DMS153 treated with DMSO at 0.1 percent for 48 hours (cell line): ENCODE results near the gene PLEKHA5.
"Not testable (repeated sequence)": the region's sequence is repeated elsewhere in the genome, so short reads cannot be mapped to it uniquely, and the experiment has no call there.

Source experiments
- DNase-seq: peaks from one replicate; lab custom pipeline; 2025; ENCODE audit not compliant: unreplicated experiment; lab: John Stamatoyannopoulos, UW

The PLEKHA5 gene

DNA sequence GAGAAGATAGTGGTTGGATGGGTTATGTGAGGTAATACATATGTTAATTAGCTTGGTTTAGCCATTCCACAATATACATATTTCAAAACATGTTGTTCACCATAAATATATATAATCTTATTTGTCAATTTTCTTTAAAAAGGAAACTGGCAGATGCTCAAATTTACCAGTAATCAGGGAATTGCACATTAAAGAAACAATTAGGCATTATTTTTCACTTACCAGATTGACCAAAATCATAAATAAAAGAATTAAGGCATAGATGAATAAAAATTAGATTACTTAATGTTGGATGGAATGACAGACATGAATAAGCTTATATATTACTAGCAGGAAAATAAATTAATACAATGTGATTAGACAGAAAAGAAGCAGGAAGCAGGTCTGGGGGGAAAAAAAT lies 147.2 kb downstream of the PLEKHA5 start:
- DNase-seq = no peak

DNA sequence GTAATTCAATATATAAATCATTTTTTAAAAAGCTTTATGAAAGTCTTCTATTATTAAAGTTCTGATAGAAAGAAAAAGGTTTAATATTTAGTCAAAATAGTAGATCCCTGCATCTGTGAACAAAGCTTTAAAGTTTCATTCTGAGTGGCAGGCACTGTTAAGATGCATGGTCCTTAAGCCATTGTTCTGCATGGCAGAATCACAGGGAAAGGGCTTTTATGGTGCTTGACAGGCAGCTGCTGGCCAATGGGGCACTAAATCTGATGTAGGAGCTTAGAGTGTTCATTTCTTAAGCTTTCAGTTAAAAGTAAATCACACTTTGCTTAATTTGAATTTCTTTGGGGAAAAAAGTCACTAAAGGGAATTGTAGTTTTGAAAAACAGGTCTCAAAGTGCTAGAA lies 148.2 kb downstream of the PLEKHA5 start:
- DNase-seq = no peak

DNA sequence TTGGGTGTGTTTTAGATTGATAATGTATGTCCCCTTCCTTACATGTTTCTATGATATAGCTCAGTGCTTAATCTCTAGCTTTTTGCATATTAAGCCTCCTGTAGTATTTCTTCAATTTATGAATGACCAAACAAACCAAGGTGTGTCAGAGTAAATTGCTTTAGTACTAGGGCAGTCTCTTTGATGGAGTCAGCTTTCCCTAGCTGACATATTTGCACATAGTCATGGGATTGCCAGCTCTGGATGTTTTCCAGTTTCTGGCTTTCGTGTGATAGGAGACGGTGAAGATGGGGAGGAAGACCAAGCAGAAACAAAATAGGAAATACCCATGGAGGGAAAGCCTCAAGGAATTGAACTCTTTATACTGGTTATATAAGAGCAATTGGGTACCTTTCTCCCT lies 148.9 kb downstream of the PLEKHA5 start:
- DNase-seq = no peak

DNA sequence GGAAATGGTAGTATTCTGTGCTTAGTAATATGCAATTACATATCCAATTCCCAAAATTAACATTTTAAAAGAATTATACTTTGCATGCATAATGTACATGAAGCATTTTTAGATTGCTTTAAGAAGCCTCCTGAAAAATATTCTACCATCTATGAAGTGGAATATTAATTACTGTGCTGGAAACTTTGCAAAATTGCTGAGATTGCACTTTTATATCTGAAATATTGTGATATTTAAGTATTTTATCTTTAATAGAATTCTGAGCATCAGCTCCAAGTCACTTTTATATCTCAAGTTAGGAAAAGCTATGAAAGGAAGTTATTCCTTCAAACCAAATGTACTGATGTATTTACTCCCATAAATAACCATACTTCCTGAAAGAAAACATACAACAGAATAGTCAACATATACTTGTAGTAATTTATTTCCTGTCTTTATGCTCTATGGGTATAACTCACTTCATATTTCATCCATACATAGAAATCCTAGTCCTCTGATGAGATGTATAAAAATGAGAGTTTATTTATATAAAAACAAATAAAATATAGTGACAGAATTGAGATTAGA lies 152.7 kb downstream of the PLEKHA5 start:
- no peak for DNase-seq

DNA sequence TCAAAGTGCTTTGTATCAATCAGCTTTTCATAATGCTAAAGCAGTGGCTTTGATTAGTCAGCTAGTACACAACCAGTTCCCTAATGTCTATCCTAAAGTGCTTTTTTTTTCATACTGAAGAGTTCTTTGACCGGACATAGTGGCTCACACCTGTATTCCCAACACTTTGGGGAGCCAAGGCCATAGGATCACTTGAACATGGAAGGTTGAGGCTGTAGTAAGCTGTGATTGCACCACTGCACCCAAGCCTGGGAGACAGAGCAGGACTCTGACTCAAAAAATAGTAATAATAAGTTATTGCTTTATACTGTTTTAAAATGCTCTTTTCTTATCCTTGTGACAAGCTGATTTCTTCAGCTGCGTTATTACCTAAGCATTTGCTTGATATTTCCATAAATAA lies 155.1 kb downstream of the PLEKHA5 start:
- no peak for DNase-seq

DNA sequence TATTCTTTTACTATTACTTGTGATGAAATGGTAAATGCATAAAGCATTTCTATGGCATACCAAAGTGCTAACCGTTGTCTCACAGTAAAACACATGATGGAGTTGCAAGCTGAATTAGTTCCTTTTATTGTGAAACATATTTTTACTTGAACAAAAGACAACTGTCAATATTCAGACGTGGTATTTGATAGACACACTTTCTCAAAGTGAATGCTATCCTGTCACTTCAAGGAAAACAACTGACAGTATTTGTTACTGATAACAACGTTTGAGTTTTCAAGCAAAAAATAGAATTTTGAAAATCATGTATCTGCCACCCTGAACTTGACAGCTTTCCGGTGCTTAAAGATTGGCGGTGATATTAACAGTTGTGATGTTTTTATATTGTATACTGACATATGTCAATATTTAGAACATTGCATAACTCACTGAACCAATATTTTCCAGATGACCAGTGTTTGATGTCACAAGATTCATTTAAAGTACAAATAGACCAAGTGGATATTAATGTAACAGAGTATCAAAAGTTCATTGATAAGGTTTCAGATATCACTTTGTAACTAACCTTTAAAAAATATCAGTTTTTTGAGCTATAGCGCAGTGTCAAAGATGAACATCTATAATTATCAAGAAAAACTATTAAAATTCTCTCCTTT lies 156.4 kb downstream of the PLEKHA5 start:
- no peak for DNase-seq

DNA sequence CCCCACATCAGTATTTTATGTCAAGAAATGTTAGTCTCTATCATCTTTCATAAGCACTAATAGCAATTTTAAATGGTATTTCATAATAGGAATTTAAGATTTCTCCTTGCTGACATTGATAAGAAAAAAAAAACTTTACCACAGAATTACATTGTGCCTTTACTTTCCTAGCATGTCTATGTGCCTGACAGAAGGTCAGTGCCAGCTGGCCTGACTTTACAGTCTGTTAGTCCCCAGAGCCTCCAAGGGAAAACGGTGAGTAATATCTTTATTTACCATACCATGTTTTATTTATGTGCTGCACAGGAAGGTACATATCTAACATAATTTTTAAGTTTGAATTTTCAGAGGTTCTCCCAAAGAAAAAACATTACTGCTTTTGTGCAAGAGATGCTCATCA lies 157.8 kb downstream of the PLEKHA5 start:
- no peak for DNase-seq

DNA sequence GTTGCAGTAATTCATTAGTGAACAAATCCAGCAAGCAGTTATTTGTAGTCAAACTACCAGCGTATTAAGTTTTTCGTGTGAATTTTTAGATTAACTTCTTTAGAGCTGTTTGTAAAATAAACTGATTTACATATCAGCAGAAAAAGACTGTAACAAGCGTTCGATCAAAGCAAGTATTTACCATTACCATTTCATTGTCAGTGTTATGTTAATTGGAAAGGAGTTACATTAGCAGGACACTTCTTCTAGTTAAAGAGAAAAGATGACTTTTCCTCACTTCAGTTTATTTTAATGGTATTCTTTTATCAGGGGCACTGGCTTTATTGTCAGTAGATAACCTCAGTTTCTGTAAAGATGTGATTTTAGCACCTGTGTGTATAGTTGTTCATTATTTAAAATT lies 158.6 kb downstream of the PLEKHA5 start:
- no peak for DNase-seq

DNA sequence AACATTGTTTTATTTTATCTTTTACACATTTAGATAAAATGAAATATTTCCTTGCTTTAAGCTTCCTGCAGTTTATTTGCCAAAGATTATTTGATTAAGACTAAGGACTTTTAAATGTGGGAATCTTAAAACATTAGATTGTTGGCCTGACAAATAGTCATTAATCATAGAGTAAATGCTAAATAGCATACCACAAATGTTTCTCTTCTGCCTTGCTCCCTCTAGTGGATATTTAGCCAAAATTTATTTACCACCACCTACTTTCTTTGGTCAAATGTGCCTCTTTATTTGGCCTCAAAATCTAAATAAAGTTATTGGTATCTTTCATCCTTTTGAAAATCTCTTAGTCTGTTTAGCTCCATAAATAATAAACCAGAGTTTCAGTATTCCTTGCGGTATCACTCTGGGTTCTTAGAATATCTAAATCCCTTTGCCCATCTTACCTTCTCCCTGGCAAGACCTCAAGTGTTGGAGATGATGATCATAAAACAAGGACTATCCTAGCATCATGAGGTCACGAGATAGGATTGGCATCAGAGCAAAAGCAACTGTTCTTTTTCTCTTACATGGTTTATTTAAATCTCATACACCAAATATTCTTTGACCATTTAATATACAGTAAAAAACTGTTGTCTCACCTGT lies 159.2 kb downstream of the PLEKHA5 start:
- peak; percentile 43 for DNase-seq

DNA sequence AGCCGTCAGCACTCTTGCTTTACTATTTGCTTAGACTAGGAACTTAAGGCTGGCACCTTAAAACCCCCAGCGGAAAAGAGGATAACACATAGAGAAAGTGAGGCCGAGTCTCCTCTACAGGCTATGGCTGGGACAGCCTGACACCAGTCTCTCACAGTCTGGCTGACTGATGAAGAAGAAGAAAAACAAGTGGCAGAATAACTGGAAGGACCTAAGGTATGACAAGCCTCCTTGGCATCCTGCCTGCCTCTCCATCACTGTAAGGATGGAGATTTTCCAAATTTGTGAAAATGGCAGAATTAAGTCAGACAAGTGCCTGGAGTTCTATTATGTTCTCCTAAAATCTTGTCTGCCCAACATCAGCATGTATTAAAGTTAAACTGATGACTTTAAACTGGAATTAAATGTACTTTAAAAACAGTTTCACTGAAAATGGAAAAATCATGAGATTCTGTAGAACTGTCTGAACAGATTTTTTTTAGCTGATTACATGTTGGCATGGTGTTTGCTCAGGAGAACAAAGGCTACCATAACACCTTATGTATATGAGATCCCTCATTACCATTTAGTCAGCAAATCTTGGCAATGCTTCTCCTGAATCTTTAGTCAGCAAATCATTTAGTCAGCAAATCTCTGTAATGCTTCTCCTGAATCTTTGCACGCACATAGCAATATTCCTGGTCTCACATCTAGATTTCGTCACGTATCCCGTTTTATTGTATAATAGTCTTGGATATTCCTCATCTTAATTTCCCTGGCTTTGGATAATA lies 169.5 kb downstream of the PLEKHA5 start:
- DNase-seq = no peak

DNA sequence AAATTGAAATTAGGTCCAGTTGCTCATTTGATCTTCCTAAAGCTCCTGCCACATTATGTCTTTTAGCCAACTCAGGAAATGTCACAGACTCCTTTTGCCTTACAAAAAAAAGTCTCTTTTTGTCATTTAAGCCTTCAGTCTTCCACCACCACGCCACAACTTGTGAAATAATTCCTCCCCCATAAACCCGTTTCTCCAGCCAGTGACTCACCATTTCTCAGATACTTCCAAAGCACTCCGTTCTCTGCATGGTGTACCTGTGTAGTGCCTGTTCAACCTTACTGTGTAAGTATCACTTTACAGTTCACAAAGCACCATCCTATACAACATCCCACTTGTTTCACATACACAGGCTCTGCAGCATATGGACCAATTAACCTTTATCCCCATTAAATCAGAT lies 170.2 kb downstream of the PLEKHA5 start:
- no peak for DNase-seq

DNA sequence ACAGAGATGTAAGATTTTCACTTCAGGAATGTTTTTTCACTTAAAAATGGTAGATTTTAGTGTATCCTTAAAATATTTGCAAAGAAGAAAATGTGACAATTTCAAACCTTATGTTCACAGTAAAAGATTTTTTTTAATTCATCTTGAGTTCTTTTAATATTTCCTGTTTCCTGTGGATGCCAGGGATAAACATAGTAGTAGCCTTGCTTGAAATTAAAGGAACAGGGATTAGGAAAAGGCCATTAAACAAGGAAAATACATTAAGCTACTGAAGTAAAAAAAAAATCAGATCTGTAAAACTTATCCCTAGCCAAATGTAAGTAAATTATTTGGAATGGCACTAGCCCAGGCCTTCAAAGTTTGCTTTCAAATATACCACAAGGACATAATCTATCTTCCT lies 171.7 kb downstream of the PLEKHA5 start:
- DNase-seq = no peak

DNA sequence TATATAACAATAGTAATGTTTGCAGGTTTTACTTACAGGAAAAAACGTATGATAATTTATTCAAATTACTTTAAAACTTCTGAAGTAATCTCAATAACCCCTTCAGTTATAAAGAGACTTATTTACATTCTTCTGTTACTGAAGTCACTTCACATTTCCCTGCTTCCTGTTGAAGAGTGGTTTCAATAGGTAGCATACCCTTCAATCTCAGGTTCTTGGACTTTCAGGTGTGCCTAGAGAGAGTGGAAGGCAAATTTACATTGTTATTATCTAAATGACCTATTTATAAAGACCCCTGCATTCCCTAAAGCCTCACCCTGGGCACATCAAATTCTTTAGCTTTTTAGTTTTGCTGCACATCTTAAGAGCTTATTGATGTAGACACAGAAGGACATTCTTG lies 172.2 kb downstream of the PLEKHA5 start:
- DNase-seq = no peak

DNA sequence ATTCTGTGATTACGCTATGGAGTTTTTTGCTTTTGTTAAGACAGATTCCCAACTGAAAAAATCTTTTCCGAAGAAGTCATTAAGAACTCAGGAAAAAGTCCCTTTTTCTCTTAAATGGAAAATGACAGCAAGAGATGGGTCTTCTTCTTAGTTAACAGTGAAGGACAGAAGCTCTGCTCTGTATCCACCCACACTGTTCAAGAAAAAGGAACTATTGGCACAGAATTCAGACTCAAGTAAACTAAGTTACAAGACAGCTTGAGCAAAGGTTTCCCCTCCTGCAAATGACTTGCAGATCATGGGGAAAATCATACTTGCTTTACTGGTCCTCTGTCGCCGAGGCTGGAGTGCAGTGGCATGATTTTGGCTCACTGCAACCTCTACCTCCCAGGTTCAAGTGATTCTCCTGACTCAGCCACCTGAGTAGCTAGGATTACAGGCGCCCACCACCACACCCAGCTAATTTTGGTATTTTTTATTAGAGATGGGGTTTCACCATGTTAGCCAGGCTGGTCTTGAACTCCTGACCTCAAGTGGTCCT lies 172.6 kb downstream of the PLEKHA5 start:
- DNase-seq = no peak

DNA sequence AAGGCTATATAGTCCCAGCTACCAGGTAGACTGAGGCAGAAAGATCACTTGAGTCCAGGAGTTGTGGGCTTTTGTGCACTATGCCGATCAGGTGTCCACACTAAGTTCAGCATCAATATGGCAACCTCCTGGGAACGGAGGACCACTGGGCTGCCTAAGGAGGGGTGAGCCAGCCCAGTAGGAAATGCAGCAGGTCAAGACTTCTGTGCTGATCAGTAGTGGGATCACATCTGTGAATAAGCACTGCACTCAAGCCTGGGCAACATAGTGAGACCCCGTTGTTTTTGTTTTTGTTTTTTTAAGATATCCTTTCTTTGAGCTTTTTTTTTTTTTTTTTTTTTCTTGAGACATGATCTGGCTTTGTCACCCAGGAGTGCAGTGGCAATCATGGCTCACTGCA lies 174.0 kb downstream of the PLEKHA5 start:
- no peak for DNase-seq

DNA sequence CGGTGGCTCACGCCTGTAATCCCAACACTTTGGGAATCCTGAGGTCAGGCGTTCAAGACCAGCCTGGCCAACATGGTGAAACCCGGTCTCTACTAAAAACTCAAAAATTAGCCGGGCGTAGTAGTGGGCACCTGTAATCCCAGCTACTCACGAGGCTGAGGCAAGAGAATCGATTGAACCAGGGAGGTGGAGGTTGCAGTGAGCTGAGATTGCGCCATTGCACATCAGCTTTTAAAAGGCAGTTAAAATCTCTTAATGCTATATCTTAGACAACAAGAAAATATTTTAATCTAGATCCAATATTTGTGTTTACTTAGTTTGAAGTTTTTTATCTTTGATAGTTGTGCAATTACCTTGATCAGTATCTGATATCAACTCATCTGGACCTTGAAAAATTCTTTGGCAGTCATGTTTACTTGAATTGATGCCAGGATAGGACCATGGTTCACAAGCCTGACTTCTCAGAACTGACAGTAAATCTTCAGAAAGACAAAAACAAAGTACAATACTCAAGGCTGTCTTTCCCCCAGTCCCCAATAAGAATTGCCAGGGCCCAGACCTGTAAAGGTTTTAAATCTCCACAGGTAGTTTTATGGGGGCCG lies 174.7 kb downstream of the PLEKHA5 start:
- DNase-seq = no peak

DNA sequence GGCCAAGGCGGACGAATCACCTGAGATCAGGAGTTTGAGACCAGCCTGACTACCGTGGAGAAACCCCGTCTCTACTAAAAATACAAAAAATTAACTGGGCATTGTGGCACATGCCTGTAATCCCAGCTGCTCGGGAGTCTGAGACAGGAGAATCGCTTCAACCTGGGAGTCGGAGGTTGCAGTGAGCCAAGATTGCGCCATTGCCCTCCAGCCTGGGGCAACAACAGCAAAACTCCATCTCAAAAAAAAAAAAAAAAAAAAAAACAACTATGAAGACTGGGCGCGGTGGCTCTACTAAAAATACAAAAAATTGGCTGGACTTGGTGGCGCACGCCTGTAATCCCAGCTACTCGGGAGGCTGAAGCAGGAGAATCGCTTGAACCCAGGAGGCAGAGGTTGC lies 176.1 kb downstream of the PLEKHA5 start:
- not testable (repeated sequence) for DNase-seq

DNA sequence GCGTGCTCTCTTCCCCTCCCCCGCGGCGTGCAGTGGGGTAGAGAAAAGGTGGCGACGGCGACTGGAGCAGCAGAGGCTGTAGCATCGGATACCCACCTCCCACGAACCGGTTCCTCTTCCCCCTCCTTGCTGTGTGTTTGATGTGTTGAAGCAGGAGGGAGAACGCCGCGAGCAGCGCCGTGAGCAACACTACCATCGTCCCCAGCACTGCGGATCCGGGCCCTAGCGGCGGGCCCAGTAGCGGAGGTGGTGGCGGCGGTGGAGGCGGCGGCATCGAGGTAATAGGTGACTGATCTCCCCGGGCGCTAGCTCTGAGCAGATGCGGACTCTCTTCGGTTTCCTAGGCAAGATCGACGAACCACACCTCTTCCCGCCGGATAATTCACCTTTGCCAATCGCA lies 176.8 kb downstream of the PLEKHA5 start:
- DNase-seq = no peak

DNA sequence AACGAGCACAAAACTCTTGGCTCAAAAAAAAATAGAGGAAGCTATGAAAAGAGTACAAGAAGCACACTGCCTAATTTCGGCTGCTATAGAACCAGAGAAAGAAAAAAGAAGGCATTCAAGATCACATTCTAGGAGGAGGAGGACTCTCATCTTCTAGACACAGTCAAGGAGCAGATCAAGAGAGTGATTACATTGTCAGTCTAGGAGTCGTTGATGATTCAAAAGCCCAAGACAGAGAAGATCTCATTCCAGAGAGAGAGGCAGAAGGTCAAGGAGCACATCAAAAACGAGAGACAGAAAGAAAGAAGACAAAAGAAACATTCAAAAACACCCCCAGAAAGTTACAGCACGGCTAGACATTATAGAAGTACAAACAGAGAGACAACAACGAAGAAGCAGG lies 177.9 kb downstream of the PLEKHA5 start:
- DNase-seq = no peak

DNA sequence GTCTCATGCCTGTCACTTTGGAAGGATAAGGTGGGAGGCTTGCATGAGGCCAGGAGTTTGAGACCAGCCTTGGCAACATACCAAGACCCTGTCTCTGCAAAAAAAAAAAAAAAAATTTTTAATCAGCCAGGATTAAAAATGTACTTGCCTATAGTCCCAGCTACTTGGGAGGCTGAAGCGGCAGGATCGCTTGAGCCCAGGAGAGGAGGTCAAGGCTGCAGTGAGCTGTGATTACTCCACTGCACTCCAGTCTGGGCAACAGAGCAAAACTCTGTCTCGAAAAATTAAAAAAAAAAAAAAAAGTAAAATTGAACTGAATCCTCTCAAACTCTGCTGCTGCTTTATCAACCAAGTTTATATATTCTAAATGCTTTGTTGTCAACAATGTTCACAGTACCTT lies 181.6 kb downstream of the PLEKHA5 start:
- no peak for DNase-seq

DNA sequence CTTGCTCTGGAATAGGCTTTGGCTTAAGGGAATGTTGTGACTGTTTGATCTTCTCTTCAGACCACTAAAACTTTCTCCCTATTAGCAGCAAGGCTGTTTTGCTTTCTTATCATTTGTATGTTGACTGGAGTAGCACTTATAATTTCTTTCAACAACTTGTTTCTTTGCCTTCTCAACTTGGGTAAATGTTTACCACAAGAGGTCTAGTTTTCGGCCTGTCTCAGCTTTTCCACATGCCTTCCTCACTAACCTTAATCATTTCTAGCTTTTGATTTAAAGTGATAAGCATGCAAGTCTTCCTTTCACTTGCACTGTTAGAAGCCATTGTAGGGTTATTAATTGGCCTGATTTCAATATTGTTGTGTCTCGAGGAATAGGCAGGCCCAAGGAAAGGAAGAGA lies 183.1 kb downstream of the PLEKHA5 start:
- no peak for DNase-seq
